ENCODE measurements around the gene NUDCD3.

GRCh38 chr7:44377134-44377463 is 113.4 kb downstream of the NUDCD3 start:
- TF ChIP-seq CTCF (IDR thresholded peaks at IDR 0.05; ENCODE audit: insufficient read depth, low read length, poor library complexity, severe bottlenecking) (no peak), EZH2phosphoT487 (conservative IDR thresholded peaks at IDR 0.05; ENCODE audit: low read length) (no peak)

All from SU-DHL-6 (cell line).